GM13977 (cell line): ENCODE data around the gene RALGAPA2.

Experiments
- DNase-seq: peaks from one replicate; pipeline ENCODE4 v3.0.0; 2012; ENCODE audit warnings: low spot score
- in situ Hi-C: fragments of 300-500 bp; cut with MboI; formaldehyde crosslinking; loops from one replicate; pipeline ENCODE4 v1.12.0; 2022; ENCODE audit warnings: low sequenced_read_pairs, low pct_unique_long_range_greater_than_20kb, mixed read lengths, inconsistent platforms; ENCODE audit not compliant: unreplicated experiment
- TF ChIP-seq, protein P1 (sequence below): IDR thresholded peaks from 2 replicates; pipeline ENCODE4 v1.5.1; 2012; ENCODE audit warnings: mild to moderate bottlenecking, control low read depth; ENCODE audit not compliant: insufficient read depth; ENCODE audit errors: extremely low read depth, missing control alignments

The RALGAPA2 gene

DNA sequence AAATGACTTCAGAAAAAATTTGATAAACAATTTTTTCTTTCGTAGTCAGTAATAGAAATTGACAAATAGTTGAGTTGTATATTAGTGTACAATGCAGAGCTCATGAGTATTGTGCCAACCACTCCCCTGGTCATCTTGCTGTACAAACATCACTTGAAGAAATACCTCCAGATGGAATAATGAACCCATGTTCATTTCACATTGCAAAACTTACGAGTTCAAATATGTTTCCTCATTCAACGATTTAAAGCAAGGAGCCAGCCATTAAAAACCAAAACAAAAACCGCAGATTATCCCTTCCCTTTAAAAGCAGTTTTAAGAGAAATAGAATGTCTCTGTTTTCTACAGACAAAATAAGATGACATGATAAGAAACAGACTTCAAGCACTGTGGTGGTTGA lies 62.5 kb downstream of the RALGAPA2 start:
- TF ChIP-seq, protein P1, sequence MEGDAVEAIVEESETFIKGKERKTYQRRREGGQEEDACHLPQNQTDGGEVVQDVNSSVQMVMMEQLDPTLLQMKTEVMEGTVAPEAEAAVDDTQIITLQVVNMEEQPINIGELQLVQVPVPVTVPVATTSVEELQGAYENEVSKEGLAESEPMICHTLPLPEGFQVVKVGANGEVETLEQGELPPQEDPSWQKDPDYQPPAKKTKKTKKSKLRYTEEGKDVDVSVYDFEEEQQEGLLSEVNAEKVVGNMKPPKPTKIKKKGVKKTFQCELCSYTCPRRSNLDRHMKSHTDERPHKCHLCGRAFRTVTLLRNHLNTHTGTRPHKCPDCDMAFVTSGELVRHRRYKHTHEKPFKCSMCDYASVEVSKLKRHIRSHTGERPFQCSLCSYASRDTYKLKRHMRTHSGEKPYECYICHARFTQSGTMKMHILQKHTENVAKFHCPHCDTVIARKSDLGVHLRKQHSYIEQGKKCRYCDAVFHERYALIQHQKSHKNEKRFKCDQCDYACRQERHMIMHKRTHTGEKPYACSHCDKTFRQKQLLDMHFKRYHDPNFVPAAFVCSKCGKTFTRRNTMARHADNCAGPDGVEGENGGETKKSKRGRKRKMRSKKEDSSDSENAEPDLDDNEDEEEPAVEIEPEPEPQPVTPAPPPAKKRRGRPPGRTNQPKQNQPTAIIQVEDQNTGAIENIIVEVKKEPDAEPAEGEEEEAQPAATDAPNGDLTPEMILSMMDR, result no peak
- no peak for DNase-seq
- in situ Hi-C loops, result loop anchor here (10.0 kb wide), 1 partner anchor 175 kb away; no protein-coding TSS in a partner anchor

DNA sequence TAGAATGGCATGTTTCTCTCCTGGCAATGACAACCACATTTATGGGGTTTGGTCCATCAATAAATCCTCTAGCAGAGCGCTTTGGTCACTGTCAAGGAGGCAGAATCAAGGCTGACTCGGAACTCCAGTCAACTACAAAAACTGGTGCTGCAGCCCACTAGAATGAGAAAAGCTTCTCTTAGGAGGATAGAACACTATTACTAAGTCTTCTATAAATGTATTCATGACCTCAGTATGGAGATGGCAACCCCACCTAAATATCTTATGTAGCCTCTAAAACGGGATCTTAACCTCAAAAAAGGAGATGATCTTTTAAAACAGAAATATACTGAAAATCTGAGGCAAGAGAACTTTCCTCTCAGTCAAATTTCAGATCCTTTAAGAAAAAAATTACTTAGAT lies 68.5 kb downstream of the RALGAPA2 start:
- DNase-seq, result no peak
- in situ Hi-C loops, result no loop called here
- TF ChIP-seq, protein P1, result no peak

DNA sequence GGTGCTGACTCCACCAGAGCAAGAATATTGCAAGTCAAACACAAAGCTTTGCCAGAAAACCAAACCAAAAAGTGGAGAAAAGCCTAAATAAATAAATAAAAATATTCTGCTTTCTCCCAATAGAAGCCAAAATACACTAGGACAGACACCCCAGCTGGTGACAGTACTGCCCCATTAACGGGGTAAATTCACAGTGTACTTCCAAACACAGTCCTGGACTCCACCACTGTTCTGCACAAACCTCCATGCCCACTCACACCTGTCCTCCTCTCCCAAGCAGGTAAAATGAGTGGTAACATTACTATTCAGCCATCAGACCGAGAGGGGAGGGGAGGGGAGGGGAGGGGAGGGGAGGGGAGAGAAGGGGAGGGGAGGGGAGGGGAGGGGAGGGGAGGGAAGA lies 70.7 kb downstream of the RALGAPA2 start:
- no peak for DNase-seq
- TF ChIP-seq, protein P1, result no peak
- in situ Hi-C loops, result no loop called here

DNA sequence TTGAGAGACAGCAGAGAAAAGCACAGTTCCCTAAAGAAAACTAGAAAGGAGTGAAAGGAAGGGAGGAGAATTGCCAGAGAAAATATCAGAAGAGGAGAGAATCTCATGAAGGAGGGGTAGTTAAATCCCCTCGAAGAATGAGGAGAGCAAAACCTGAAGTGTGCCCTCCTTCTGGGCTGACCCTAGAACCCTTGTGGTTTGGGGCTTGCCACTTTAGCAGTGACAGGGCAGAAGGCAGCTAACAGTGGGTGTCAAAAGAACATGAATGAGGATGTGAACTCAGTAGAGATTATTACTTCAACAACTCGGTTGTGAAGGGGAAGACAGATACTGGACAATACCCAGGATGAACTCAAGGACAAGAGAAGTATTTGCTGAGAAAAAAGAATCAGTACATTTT lies 73.6 kb downstream of the RALGAPA2 start:
- TF ChIP-seq, protein P1, result no peak
- in situ Hi-C loops, result no loop called here

DNA sequence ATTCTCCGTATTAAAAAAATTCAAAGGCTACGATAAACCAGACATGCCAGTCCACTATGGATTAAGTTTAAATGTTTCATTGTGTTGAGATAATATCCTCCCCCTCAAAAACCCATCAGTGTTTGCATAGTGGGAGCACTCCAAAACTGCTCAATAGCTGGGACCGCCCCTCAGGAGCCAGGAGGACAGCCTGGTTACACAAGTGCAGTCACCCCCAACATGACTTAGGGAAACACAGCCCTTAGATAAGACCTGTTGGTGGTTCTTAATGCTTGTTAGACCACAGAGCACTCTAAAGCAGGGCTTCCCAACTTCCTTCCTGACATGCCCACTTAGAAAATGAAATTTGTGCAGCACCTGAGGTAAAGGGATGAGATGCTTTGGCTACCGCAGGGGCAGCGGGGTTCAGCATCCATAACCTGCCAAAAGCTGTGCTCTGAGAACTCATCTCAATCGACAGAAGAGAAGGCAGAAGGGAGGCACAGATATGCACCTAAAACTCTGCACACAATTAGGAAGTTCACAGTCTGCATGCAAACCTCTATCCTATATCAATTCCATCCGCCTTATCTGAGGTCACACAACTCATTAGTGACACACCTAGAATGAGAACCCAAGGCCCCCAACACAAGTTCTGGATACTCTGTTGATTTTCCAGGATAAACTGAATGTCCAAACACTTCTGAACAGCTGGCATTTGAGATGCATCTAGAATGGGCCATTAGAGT lies 74.3 kb downstream of the RALGAPA2 start:
- in situ Hi-C loops, result no loop called here
- TF ChIP-seq, protein P1, result no peak
- DNase-seq, result no peak

More for the DNA sequence above, 73.6 kb downstream of the RALGAPA2 start:
- DNase-seq, result no peak

DNA sequence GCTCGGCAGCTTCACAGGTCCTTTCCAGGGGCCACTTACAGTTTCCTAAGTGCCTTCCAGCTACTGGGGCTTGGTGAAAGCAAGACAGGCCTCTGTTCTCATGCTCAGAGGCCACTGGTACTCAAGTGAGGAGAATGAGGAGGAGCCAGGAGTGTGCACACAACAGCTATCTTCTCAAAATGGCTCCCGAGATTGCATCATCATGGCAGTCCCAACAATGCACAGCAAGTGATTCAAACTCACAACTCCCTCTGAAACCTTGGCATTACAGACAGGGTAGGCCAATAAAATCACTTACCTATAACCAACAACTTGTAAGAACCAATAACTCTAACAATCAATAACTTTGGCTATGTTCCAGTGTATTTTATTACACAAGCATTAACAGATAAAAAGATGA lies 77.4 kb downstream of the RALGAPA2 start:
- no peak for DNase-seq
- in situ Hi-C loops, result no loop called here
- TF ChIP-seq, protein P1, result no peak

DNA sequence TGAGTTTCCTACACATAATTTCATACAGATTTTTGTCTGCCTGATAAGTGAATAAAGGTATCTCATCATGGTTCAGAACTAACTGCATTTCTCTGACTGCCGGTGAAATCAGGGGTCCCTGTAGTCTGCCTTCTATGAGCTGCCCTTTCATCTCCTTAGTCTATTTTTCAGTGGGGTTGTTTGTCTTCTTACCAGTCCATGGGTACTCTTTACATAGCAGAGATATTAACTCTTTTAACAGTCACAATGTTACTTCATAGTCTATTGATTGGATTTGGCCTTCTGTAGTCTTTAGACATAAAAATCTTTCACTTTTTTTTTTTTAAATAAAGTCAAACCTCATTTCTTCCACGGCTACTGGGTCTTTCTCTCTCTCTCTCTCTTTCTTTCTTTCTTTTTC lies 79.8 kb downstream of the RALGAPA2 start:
- DNase-seq, result no peak
- TF ChIP-seq, protein P1, result no peak
- in situ Hi-C loops, result no loop called here
